Caco-2 (cell line): Measurements from ENCODE around the gene SNAPC4. TPM values are rescaled to one million over a fixed set of nuclear protein-coding genes. Genes with fewer than 3 reads are reported as not detected.
A peak's percentile ranks its signal among the peaks of the same experiment; 100 is the strongest.

Experiments
- BruUV-seq: library from RNA; stranded (reverse); fragments of 400-500 nt; replicated peaks from 2 replicates; lab custom pipeline; 2021; lab: Mats Ljungman, UMichigan
- CTCF ChIA-PET: fragments of 300-600 bp; sonication (Branson Sonifier 250); formaldehyde crosslinking; loops from one replicate; lab custom pipeline; 2022; ENCODE audit warnings: antibody characterized with exemption; lab: Charles Lee
- POLR2A ChIA-PET: fragments of 300-600 bp; sonication (Branson Sonifier 250); formaldehyde crosslinking; loops from one replicate; lab custom pipeline; 2022; ENCODE audit warnings: antibody characterized with exemption; lab: Charles Lee
- DNase-seq, 2 experiments: peaks; one replicate each; pipeline versions ENCODE4 v3.0.0 to v3.0.0-alpha.2; 2020 to 2022
- H3K27me3 ChIP-seq: replicated peaks from 2 replicates; pipeline ENCODE4 v1.6.0; 2011; ENCODE audit warnings: low read length; ENCODE audit not compliant: control insufficient read depth, insufficient read depth
- H3K36me3 ChIP-seq: 2 replicates; pipeline ENCODE4 v1.5.1; 2011; ENCODE audit warnings: low read length; ENCODE audit not compliant: control insufficient read depth, insufficient read depth
- H3K4me1 ChIP-seq: fragments of 250-450 bp; sonication (Bioruptor Pico); 2 replicates; pipeline ENCODE4 v1.5.1; 2020; ENCODE audit warnings: mild to moderate bottlenecking
- H3K4me3 ChIP-seq: 2 replicates; pipeline ENCODE4 v1.5.1; 2011; ENCODE audit warnings: low read depth, mild to moderate bottlenecking, control low read depth, low read length
- H3K9me3 ChIP-seq: fragments of 250-450 bp; sonication (Bioruptor Pico); 2 replicates; pipeline ENCODE4 v1.5.1; 2020; ENCODE audit warnings: mild to moderate bottlenecking, moderate library complexity
- H3K27ac Mint-ChIP-seq: one replicate; pipeline ENCODE4 v1.8.0; 2022; ENCODE audit warnings: mixed read lengths; ENCODE audit not compliant: unreplicated experiment
- H3K27me3 Mint-ChIP-seq: one replicate; pipeline ENCODE4 v1.8.0; 2022; ENCODE audit warnings: mixed read lengths; ENCODE audit not compliant: insufficient read depth, unreplicated experiment
- H3K36me3 Mint-ChIP-seq: one replicate; pipeline ENCODE4 v1.8.0; 2022; ENCODE audit warnings: mild to moderate bottlenecking, mixed read lengths; ENCODE audit not compliant: insufficient read depth, unreplicated experiment
- H3K4me1 Mint-ChIP-seq: one replicate; pipeline ENCODE4 v1.8.0; 2022; ENCODE audit warnings: low read depth, mixed read lengths; ENCODE audit not compliant: unreplicated experiment
- H3K4me3 Mint-ChIP-seq: one replicate; pipeline ENCODE4 v1.8.0; 2022; ENCODE audit warnings: mild to moderate bottlenecking, moderate library complexity, mixed read lengths; ENCODE audit not compliant: unreplicated experiment
- H3K9me3 Mint-ChIP-seq: one replicate; pipeline ENCODE4 v1.8.0; 2022; ENCODE audit warnings: mixed read lengths; ENCODE audit not compliant: unreplicated experiment
- intact Hi-C: fragments of 100-400 bp; cut with micrococcal nuclease; formaldehyde crosslinking; loops from one replicate; pipeline ENCODE4 v1.10.0; 2022; ENCODE audit not compliant: unreplicated experiment
- total RNA-seq: library from RNA; stranded (reverse); gene quantifications from 2 replicates; pipeline ENCODE4 v1.2.3, GENCODE V29; 2022
- TF ChIP-seq, protein P1 (sequence below), 2 experiments: fragments of 200-600 bp in 1 of 2; IDR thresholded peaks; 1 replicate in 1 of 2; 2 replicates in 1 of 2; pipeline versions ENCODE4 v1.5.1 to v1.8.0; 2011 to 2022; ENCODE audit warnings: antibody characterized with exemption in 1 of 2, control low read depth in 1 of 2, inconsistent platforms in 1 of 2, low read depth in 1 of 2, low read length in 1 of 2, mild to moderate bottlenecking in 1 of 2, moderate library complexity in 1 of 2; ENCODE audit not compliant: insufficient read depth in 1 of 2, severe bottlenecking in 1 of 2, unreplicated experiment in 1 of 2

The SNAPC4 gene
- total RNA-seq, 1 experiment from 2014 or later: 15.3 TPM

DNA sequence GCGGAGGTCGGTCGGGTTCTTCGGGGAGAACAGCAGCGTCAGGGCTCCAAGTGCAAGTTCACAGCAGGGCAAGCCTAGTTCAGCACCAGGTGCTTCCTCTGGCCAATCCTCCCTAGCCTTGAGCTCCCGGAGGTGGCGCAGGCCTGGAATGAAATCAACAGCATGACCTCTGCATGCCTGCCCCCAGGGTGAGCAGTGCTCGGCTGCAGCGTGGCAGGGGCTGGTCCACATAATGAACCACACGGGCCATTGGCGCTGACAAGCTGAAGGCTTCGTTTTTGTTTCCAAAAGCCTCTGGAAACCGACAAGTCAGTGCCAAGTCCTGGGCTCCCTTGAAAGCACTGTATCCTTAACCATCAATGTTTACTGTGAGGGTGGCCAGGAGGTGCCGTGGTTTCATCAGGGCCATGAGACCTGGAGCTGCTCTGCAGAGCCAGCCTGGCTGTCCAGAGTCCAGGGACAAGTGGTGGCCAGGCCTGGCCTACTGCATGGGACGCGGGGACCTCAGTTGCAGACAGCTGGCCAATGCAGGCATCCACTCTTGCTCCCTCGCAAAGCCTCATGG lies 41.8 kb upstream of the SNAPC4 start:
- no peak overlapping the region for H3K27ac Mint-ChIP-seq
- H3K4me1 Mint-ChIP-seq: peaks cover 7% of the 10 kb centered on the region
- H3K27me3 Mint-ChIP-seq: no peaks in the 10 kb centered on the region
- DNase-seq: no peak
- Histone ChIP-seq H3K27me3 (no peaks in the 10 kb centered on the region), H3K4me1 (peaks cover 8% of the 10 kb centered on the region), H3K4me3 (no peak overlapping the region), H3K9me3 (no peaks in the 10 kb centered on the region), H3K36me3 (peaks cover 1% of the 10 kb centered on the region; the same call in 1 of the 2 replicates)
- no peaks in the 10 kb centered on the region for H3K9me3 Mint-ChIP-seq
- ChIA-PET CTCF (no interaction called here), POLR2A (no interaction called here)
- TF ChIP-seq, protein P1, sequence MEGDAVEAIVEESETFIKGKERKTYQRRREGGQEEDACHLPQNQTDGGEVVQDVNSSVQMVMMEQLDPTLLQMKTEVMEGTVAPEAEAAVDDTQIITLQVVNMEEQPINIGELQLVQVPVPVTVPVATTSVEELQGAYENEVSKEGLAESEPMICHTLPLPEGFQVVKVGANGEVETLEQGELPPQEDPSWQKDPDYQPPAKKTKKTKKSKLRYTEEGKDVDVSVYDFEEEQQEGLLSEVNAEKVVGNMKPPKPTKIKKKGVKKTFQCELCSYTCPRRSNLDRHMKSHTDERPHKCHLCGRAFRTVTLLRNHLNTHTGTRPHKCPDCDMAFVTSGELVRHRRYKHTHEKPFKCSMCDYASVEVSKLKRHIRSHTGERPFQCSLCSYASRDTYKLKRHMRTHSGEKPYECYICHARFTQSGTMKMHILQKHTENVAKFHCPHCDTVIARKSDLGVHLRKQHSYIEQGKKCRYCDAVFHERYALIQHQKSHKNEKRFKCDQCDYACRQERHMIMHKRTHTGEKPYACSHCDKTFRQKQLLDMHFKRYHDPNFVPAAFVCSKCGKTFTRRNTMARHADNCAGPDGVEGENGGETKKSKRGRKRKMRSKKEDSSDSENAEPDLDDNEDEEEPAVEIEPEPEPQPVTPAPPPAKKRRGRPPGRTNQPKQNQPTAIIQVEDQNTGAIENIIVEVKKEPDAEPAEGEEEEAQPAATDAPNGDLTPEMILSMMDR (IDR thresholded peaks at IDR 0.05; ENCODE audit: insufficient read depth in 1 of 2, low read depth in 1 of 2, low read length in 1 of 2, severe bottlenecking in 1 of 2, unreplicated experiment in 1 of 2): no peak
- no TSS peak for BruUV-seq
- H3K36me3 Mint-ChIP-seq: peaks cover 71% of the 10 kb centered on the region
- H3K4me3 Mint-ChIP-seq: no peak overlapping the region
- intact Hi-C loops: no loop called here

DNA sequence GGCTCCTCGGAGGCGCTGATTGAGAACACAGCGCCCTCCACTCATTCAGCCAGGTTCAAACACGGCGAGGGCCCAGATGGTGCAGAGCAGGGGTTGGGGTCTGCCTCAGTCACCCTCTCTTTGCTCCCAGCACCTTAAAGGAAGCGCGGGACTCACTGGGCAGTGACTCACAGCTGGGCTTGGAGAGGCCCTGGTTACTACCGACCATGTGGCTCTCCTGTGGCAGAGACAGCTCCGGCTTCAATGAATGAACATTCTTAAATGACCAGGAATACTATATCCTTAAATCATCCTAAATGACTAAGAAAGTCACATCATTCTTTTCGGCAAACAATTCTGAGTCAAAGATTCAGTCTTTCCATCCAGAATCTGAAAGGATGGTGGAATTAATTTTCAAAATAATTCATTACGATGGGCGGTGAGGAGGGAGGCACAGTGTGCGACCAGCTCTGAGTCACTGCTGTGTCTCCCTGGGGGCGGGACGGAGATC lies 41.3 kb upstream of the SNAPC4 start:
- TF ChIP-seq, protein P1 (IDR thresholded peaks at IDR 0.05; ENCODE audit: insufficient read depth in 1 of 2, low read depth in 1 of 2, low read length in 1 of 2, severe bottlenecking in 1 of 2, unreplicated experiment in 1 of 2): no peak
- H3K36me3 ChIP-seq: peaks cover 1% of the 10 kb centered on the region; the same call in 1 of the 2 replicates
- Mint-ChIP-seq H3K27me3 (no peaks in the 10 kb centered on the region), H3K9me3 (no peaks in the 10 kb centered on the region), H3K36me3 (peaks cover 65% of the 10 kb centered on the region), H3K27ac (no peak overlapping the region), H3K4me1 (peaks cover 7% of the 10 kb centered on the region), H3K4me3 (peak overlapping the region; percentile 35)
- no peaks in the 10 kb centered on the region for H3K9me3 ChIP-seq
- CTCF ChIA-PET: no interaction called here
- intact Hi-C loops: no loop called here
- no peak overlapping the region for H3K4me3 ChIP-seq
- H3K4me1 ChIP-seq: peaks cover 8% of the 10 kb centered on the region
- no TSS peak for BruUV-seq
- POLR2A ChIA-PET: no interaction called here
- no peak for DNase-seq
- no peaks in the 10 kb centered on the region for H3K27me3 ChIP-seq

GRCh38 chr9:136439481-136440408 lies 39.8 kb upstream of the SNAPC4 start, which contains the start of gene INPP5E:
Gene INPP5E (minus strand): TSS chr9:136439845. CDS start chr9:136439419, 426 bp downstream.
- no peaks in the 10 kb centered on the region for H3K27me3 ChIP-seq
- POLR2A ChIA-PET: no interaction called here
- H3K36me3 Mint-ChIP-seq: peaks cover 50% of the 10 kb centered on the region

More at GRCh38 chr9:136439481-136440408, 39.8 kb upstream of the SNAPC4 start, which contains the start of gene INPP5E:
- Mint-ChIP-seq H3K4me1 (peaks cover 7% of the 10 kb centered on the region), H3K4me3 (peak within 1 kb of the TSS; percentile 78), H3K27me3 (no peaks in the 10 kb centered on the region), H3K27ac (peak within 1 kb of the TSS; percentile 48), H3K9me3 (no peaks in the 10 kb centered on the region)
- peak; percentile 81 to 96 for DNase-seq
- BruUV-seq: no TSS peak
- H3K9me3 ChIP-seq: no peaks in the 10 kb centered on the region
- H3K36me3 ChIP-seq: peaks cover 1% of the 10 kb centered on the region; the same call in 1 of the 2 replicates
- H3K4me3 ChIP-seq: peak within 1 kb of the TSS; percentile 96
- peaks cover 8% of the 10 kb centered on the region for H3K4me1 ChIP-seq
- TF ChIP-seq, protein P1 (IDR thresholded peaks at IDR 0.05; ENCODE audit: insufficient read depth in 1 of 2, low read depth in 1 of 2, low read length in 1 of 2, severe bottlenecking in 1 of 2, unreplicated experiment in 1 of 2): peak; percentile 57
- CTCF ChIA-PET: no interaction called here
- intact Hi-C loops: no loop called here
